Vagina (tissue), 2 donors: ENCODE measurements around the gene VMAC. TPM values are rescaled to one million over a fixed set of nuclear protein-coding genes. Genes with fewer than 3 reads are reported as not detected.
"Not testable (repeated sequence)": the region's sequence is repeated elsewhere in the genome, so short reads cannot be mapped to it uniquely, and the experiment has no call there.

Experiments
- DNase-seq, 2 donors: peaks; one replicate each; pipeline ENCODE4 v3.0.0-alpha.2; 2017; ENCODE audit errors: extremely low spot score in 2 of 2
- H3K27ac ChIP-seq: fragments of 200-600 bp; sonication (generic); one replicate; pipeline ENCODE4 v1.5.1; 2019
- H3K27me3 ChIP-seq: fragments of 200-600 bp; sonication (generic); one replicate; pipeline ENCODE4 v1.5.1; 2019
- H3K36me3 ChIP-seq, 2 donors: fragments of 200-600 bp; sonication (generic); one replicate each; pipeline ENCODE4 v1.5.1; 2017 to 2019
- H3K4me1 ChIP-seq: fragments of 200-600 bp; sonication (generic); one replicate; pipeline ENCODE4 v1.5.1; 2019
- H3K4me3 ChIP-seq, 2 donors: fragments of 200-600 bp; sonication (generic); 1 replicate in 1 of 2; 2 replicates in 1 of 2; pipeline ENCODE4 v1.5.1; 2016 to 2019
- H3K9me3 ChIP-seq: fragments of 200-600 bp; sonication (generic); one replicate; pipeline ENCODE4 v1.5.1; 2019
- CTCF ChIP-seq, 3 experiments: fragments of 450-650 bp in 2 of 3; fragments of 200-600 bp in 1 of 3; sonication (generic) in 1 of 3; IDR thresholded peaks; one replicate each; pipeline ENCODE4 v1.5.1; 2017 to 2019; ENCODE audit warnings: antibody characterized with exemption in 3 of 3, mild to moderate bottlenecking in 2 of 3, moderate library complexity in 2 of 3
- POLR2A ChIP-seq, 2 donors: fragments of 450-650 bp; IDR thresholded peaks; one replicate each; pipeline ENCODE4 v1.6.1; 2017; ENCODE audit warnings: antibody characterized with exemption in 2 of 2, mild to moderate bottlenecking in 2 of 2, moderate library complexity in 2 of 2
- POLR2AphosphoS5 ChIP-seq, 2 donors: sonication (generic); formaldehyde crosslinking; IDR thresholded peaks; one replicate each; pipeline ENCODE4 v1.9.0; 2017; ENCODE audit warnings: antibody characterized with exemption in 2 of 2, mild to moderate bottlenecking in 2 of 2, low read depth in 1 of 2; ENCODE audit not compliant: insufficient read depth in 1 of 2
- intact Hi-C: fragments of 100-400 bp; cut with DNase I; formaldehyde crosslinking; loops from one replicate; pipeline ENCODE4 v1.15.1; 2023
- total RNA-seq: library from RNA; depleted of rRNA; stranded (reverse); fragments of >200 nt; gene quantifications from one replicate; pipeline ENCODE4 v1.2.3, GENCODE V29; 2016

The VMAC gene
- total RNA-seq, 1 donor from 2014 or later = 7.9 TPM

GRCh38 chr19:5873617-5874199, 31.0 kb upstream of the VMAC start:
- Histone ChIP-seq H3K36me3 (no peaks in the 10 kb centered on the region), H3K27me3 (no peaks in the 10 kb centered on the region), H3K27ac (no peak overlapping the region), H3K4me3 (no peak overlapping the region), H3K4me1 (no peaks in the 10 kb centered on the region), H3K9me3 (no peaks in the 10 kb centered on the region)
- no peak for TF ChIP-seq POLR2A (IDR thresholded peaks at IDR 0.05)
- TF ChIP-seq CTCF (IDR thresholded peaks at IDR 0.05) = no peak
- no peak for TF ChIP-seq POLR2AphosphoS5 (IDR thresholded peaks at IDR 0.05; ENCODE audit: insufficient read depth in 1 of 2, low read depth in 1 of 2)
- DNase-seq = no peak
- intact Hi-C loops = no loop called here

- H3K9me3 ChIP-seq, H3K27ac ChIP-seq, DNase-seq, H3K4me3 ChIP-seq, H3K4me1 ChIP-seq, intact Hi-C loops, H3K27me3 ChIP-seq, H3K36me3 ChIP-seq: not testable (repeated sequence)
Observed at GRCh38 chr19:5874496-5874895, 30.2 kb upstream of the VMAC start.

GRCh38 chr19:5877427-5877826, 27.2 kb upstream of the VMAC start:
- TF ChIP-seq POLR2A (IDR thresholded peaks at IDR 0.05) = no peak
- no peak for TF ChIP-seq POLR2AphosphoS5 (IDR thresholded peaks at IDR 0.05; ENCODE audit: insufficient read depth in 1 of 2, low read depth in 1 of 2)
- TF ChIP-seq CTCF (IDR thresholded peaks at IDR 0.05) = no peak
- peaks cover 7% of the 10 kb centered on the region for H3K4me1 ChIP-seq
- H3K4me3 ChIP-seq = no peak overlapping the region
- DNase-seq = no peak
- intact Hi-C loops = no loop called here
- no peaks in the 10 kb centered on the region for H3K9me3 ChIP-seq
- no peak overlapping the region for H3K27ac ChIP-seq
- no peaks in the 10 kb centered on the region for H3K36me3 ChIP-seq
- no peaks in the 10 kb centered on the region for H3K27me3 ChIP-seq

GRCh38 chr19:5877882-5878281, 26.8 kb upstream of the VMAC start:
- Histone ChIP-seq H3K4me3 (no peak overlapping the region), H3K27ac (no peak overlapping the region), H3K4me1 (peaks cover 7% of the 10 kb centered on the region), H3K36me3 (no peaks in the 10 kb centered on the region), H3K9me3 (no peaks in the 10 kb centered on the region), H3K27me3 (no peaks in the 10 kb centered on the region)
- intact Hi-C loops = no loop called here
- no peak for TF ChIP-seq POLR2AphosphoS5 (IDR thresholded peaks at IDR 0.05; ENCODE audit: insufficient read depth in 1 of 2, low read depth in 1 of 2)
- TF ChIP-seq POLR2A (IDR thresholded peaks at IDR 0.05) = no peak
- TF ChIP-seq CTCF (IDR thresholded peaks at IDR 0.05) = no peak
- DNase-seq = no peak

GRCh38 chr19:5880196-5880595, 24.5 kb upstream of the VMAC start:
- TF ChIP-seq POLR2AphosphoS5 (IDR thresholded peaks at IDR 0.05; ENCODE audit: insufficient read depth in 1 of 2, low read depth in 1 of 2) = no peak
- no peak for TF ChIP-seq POLR2A (IDR thresholded peaks at IDR 0.05)
- TF ChIP-seq CTCF (IDR thresholded peaks at IDR 0.05) = no peak
- Histone ChIP-seq H3K4me1 (peaks cover 7% of the 10 kb centered on the region), H3K27ac (no peak overlapping the region), H3K4me3 (no peak overlapping the region), H3K9me3 (no peaks in the 10 kb centered on the region), H3K36me3 (no peaks in the 10 kb centered on the region), H3K27me3 (no peaks in the 10 kb centered on the region)
- DNase-seq = no peak
- intact Hi-C loops = no loop called here
